ENCODE measurements around the gene COL26A1. TPM values are rescaled to one million over a fixed set of nuclear protein-coding genes. Genes with fewer than 3 reads are reported as not detected.

Gene COL26A1
- total and polyA plus RNA-seq, 2 of the 4 experiments (the other 2 are of a cell fraction) = not detected

- WGBS, 2 experiments (ENCODE audit: extremely low coverage in 2 of 2, insufficient read length in 1 of 2) = no CpG with 5 or more reads among the region's 15 CpGs
- dilution Hi-C loops (cut with HindIII; ENCODE audit: low sequenced_read_pairs, unreplicated experiment) = no loop called here
These were observed 227.4 kb downstream of the COL26A1 start for GRCh38 chr7:101589976-101590662.

More at GRCh38 chr7:101589976-101590662, 227.4 kb downstream of the COL26A1 start:
- in situ Hi-C loops (cut with MboI; ENCODE audit: low sequenced_read_pairs) = no loop called here
- H3K4ac ChIP-seq (ENCODE audit: low read depth, low read length) = no peak overlapping the region
- H3K56ac ChIP-seq (ENCODE audit: extremely low read depth, insufficient read depth, low read length) = no peak overlapping the region
- ATAC-seq (ENCODE audit: low read depth) (no peak), DNase-seq (no peak)
- H4K5ac ChIP-seq (ENCODE audit: low read depth, low read length) = no peak overlapping the region
- H4K20me1 ChIP-seq (ENCODE audit: insufficient read depth, low read length) = no peaks in the 10 kb centered on the region
- no TSS peak for BruUV-seq (replicated peaks)
- no peak overlapping the region for H2BK5ac ChIP-seq (ENCODE audit: low read depth, low read length, poor library complexity, severe bottlenecking)
- H3K36me3 ChIP-seq (ENCODE audit: control insufficient read depth, insufficient read depth, low read length) = no peaks in the 10 kb centered on the region
- no peak overlapping the region for H2BK20ac ChIP-seq (ENCODE audit: low read depth, low read length)
- intact Hi-C loops (cut with micrococcal nuclease) = no loop called here
- peaks cover 2% of the 10 kb centered on the region; the same call in 1 of the 2 replicates for H3K4me1 ChIP-seq (ENCODE audit: control insufficient read depth, insufficient read depth, low read length)
- no peak overlapping the region for H2AK5ac ChIP-seq (ENCODE audit: low read depth, low read length)
- H2AK9ac ChIP-seq (replicated peaks; ENCODE audit: low read depth, low read length, poor library complexity) = no peak overlapping the region
- H2BK15ac ChIP-seq (ENCODE audit: low read depth, low read length) = no peak overlapping the region
- ChIA-PET CTCF (no interaction called here), POLR2A (ENCODE audit: unreplicated experiment) (no interaction called here)
- no peak overlapping the region for H3K23ac ChIP-seq (ENCODE audit: low read depth, low read length)
- H3K27me3 ChIP-seq (ENCODE audit: control insufficient read depth, insufficient read depth, low read length) = peaks cover 15% of the 10 kb centered on the region
- H2BK120ac ChIP-seq (ENCODE audit: low read depth, low read length) = no peak overlapping the region
- no peaks in the 10 kb centered on the region for H3K79me1 ChIP-seq (ENCODE audit: low read depth in 1 of 2, low read length in 2 of 2)
- no peak overlapping the region for H4K91ac ChIP-seq (ENCODE audit: insufficient read depth, low read depth, low read length)
- H3K9me1 ChIP-seq (ENCODE audit: insufficient read depth, low read length) = no peaks in the 10 kb centered on the region
- no peak overlapping the region for H3K9ac ChIP-seq (ENCODE audit: low read depth, low read length)
- no peak overlapping the region for H2AFZ ChIP-seq (replicated peaks; ENCODE audit: low read length, poor library complexity)
- no peak overlapping the region for H3K14ac ChIP-seq (replicated peaks; ENCODE audit: low read depth, low read length)
- TF ChIP-seq RFX5 (IDR thresholded peaks at IDR 0.05; ENCODE audit: low read depth, low read length) (no peak), POLR2A (IDR thresholded peaks at IDR 0.05; ENCODE audit: low read depth, low read length) (no peak)
- TF ChIP-seq, protein P1, sequence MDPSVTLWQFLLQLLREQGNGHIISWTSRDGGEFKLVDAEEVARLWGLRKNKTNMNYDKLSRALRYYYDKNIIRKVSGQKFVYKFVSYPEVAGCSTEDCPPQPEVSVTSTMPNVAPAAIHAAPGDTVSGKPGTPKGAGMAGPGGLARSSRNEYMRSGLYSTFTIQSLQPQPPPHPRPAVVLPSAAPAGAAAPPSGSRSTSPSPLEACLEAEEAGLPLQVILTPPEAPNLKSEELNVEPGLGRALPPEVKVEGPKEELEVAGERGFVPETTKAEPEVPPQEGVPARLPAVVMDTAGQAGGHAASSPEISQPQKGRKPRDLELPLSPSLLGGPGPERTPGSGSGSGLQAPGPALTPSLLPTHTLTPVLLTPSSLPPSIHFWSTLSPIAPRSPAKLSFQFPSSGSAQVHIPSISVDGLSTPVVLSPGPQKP (IDR thresholded peaks at IDR 0.05; ENCODE audit: borderline replicate concordance, low read depth, low read length) = no peak
- no peaks in the 10 kb centered on the region for H3K9me3 ChIP-seq (ENCODE audit: control insufficient read depth, insufficient read depth, low read length)
- H3K18ac ChIP-seq (ENCODE audit: low read depth, low read length) = no peak overlapping the region
- no peak overlapping the region for H3K27ac ChIP-seq (ENCODE audit: insufficient read depth, low read length)
- H4K8ac ChIP-seq (ENCODE audit: low read depth in 2 of 2, low read length in 2 of 2) = no peak overlapping the region
- no peak overlapping the region for H3K4me2 ChIP-seq (ENCODE audit: low read depth, low read length)
- H3K4me3 ChIP-seq (ENCODE audit: insufficient read depth, low read depth, low read length) = no peak overlapping the region
